Suprapubic skin (tissue), 4 donors: ENCODE data around the gene DIAPH2. TPM values are rescaled to one million over a fixed set of nuclear protein-coding genes. Genes with fewer than 3 reads are reported as not detected.

Experiments used
- DNase-seq, 2 donors: peaks; one replicate each; pipeline ENCODE4 v3.0.0-alpha.2; 2019; ENCODE audit warnings: low spot score in 2 of 2
- H3K27ac ChIP-seq: fragments of 200-600 bp; sonication (generic); one replicate; pipeline ENCODE4 v1.5.1; 2019
- H3K27me3 ChIP-seq: fragments of 200-600 bp; sonication (generic); one replicate; pipeline ENCODE4 v1.5.1; 2019
- H3K36me3 ChIP-seq: fragments of 200-600 bp; sonication (generic); one replicate; pipeline ENCODE4 v1.5.1; 2019
- H3K4me1 ChIP-seq: fragments of 200-600 bp; sonication (generic); one replicate; pipeline ENCODE4 v1.5.1; 2019
- H3K4me3 ChIP-seq: fragments of 200-600 bp; sonication (generic); one replicate; pipeline ENCODE4 v1.5.1; 2019; ENCODE audit warnings: mild to moderate bottlenecking
- H3K9me3 ChIP-seq: fragments of 200-600 bp; sonication (generic); one replicate; pipeline ENCODE4 v1.5.1; 2019
- CTCF ChIP-seq, 2 donors: fragments of 200-600 bp in 1 of 2; fragments of 450-650 bp in 1 of 2; sonication (generic) in 1 of 2; IDR thresholded peaks; one replicate each; pipeline ENCODE4 v1.5.1; 2016 to 2019; ENCODE audit warnings: antibody characterized with exemption in 2 of 2, mild to moderate bottlenecking in 1 of 2, moderate library complexity in 1 of 2
- EP300 ChIP-seq: sonication (generic); formaldehyde crosslinking; IDR thresholded peaks from one replicate; pipeline ENCODE4 v1.6.1; 2017; ENCODE audit warnings: antibody characterized with exemption
- POLR2A ChIP-seq, 2 donors: fragments of 450-650 bp; IDR thresholded peaks; one replicate each; pipeline ENCODE4 v1.6.1; 2017; ENCODE audit warnings: antibody characterized with exemption in 2 of 2, mild to moderate bottlenecking in 2 of 2, moderate library complexity in 2 of 2
- POLR2AphosphoS5 ChIP-seq, 3 donors: sonication (generic); formaldehyde crosslinking; IDR thresholded peaks; one replicate each; pipeline ENCODE4 v1.6.1; 2017; ENCODE audit warnings: antibody characterized with exemption in 3 of 3
- WGBS: methylation state at CpG from one replicate; pipeline ENCODE4 v1.1.5; 2018; 5-methylcytosine and 5-hydroxymethylcytosine counted together
- total RNA-seq, 4 donors: library from RNA; depleted of rRNA; stranded (reverse); fragments of >200 nt; gene quantifications; one replicate each; pipeline ENCODE4 v1.1.0, GENCODE V29; 2016

DIAPH2 gene
- total RNA-seq, 4 donors from 2014 or later, result 17.5 to 38.7 (median 18.6) TPM

GRCh38 chrX:97102938-97103337, 418.3 kb downstream of the DIAPH2 start:
- no peak for DNase-seq
- Histone ChIP-seq H3K4me1 (no peaks in the 10 kb centered on the region), H3K27ac (no peak overlapping the region), H3K36me3 (no peaks in the 10 kb centered on the region), H3K27me3 (no peaks in the 10 kb centered on the region), H3K9me3 (no peaks in the 10 kb centered on the region), H3K4me3 (no peak overlapping the region)
- TF ChIP-seq CTCF (IDR thresholded peaks at IDR 0.05) (no peak), POLR2AphosphoS5 (IDR thresholded peaks at IDR 0.05) (no peak), POLR2A (IDR thresholded peaks at IDR 0.05) (no peak), EP300 (no peak)

- no peaks in the 10 kb centered on the region for H3K36me3 ChIP-seq
- 68% methylated on average over 1 of the region's 1 CpG for WGBS
These were observed 425.1 kb downstream of the DIAPH2 start for GRCh38 chrX:97109730-97110129.

GRCh38 chrX:97117572-97117971, 432.9 kb downstream of the DIAPH2 start:
- TF ChIP-seq POLR2AphosphoS5 (IDR thresholded peaks at IDR 0.05) (no peak), EP300 (no peak), CTCF (IDR thresholded peaks at IDR 0.05) (no peak), POLR2A (IDR thresholded peaks at IDR 0.05) (no peak)
- Histone ChIP-seq H3K36me3 (peaks cover 3% of the 10 kb centered on the region), H3K9me3 (no peaks in the 10 kb centered on the region), H3K27me3 (no peaks in the 10 kb centered on the region), H3K27ac (no peak overlapping the region), H3K4me1 (no peaks in the 10 kb centered on the region), H3K4me3 (no peak overlapping the region)
- DNase-seq, result no peak

More at GRCh38 chrX:97109730-97110129, 425.1 kb downstream of the DIAPH2 start:
- H3K9me3 ChIP-seq, result no peaks in the 10 kb centered on the region
- no peak for DNase-seq
- H3K27me3 ChIP-seq, result no peaks in the 10 kb centered on the region
- no peaks in the 10 kb centered on the region for H3K4me1 ChIP-seq
- H3K4me3 ChIP-seq, result no peak overlapping the region
- no peak overlapping the region for H3K27ac ChIP-seq
- TF ChIP-seq POLR2AphosphoS5 (IDR thresholded peaks at IDR 0.05), result no peak
- TF ChIP-seq POLR2A (IDR thresholded peaks at IDR 0.05), result no peak
- TF ChIP-seq CTCF (IDR thresholded peaks at IDR 0.05), result no peak
- no peak for TF ChIP-seq EP300

GRCh38 chrX:97119474-97120109, 434.9 kb downstream of the DIAPH2 start:
- TF ChIP-seq POLR2A (IDR thresholded peaks at IDR 0.05) (no peak), POLR2AphosphoS5 (IDR thresholded peaks at IDR 0.05) (no peak), EP300 (no peak), CTCF (IDR thresholded peaks at IDR 0.05) (no peak)
- Histone ChIP-seq H3K36me3 (peaks cover 3% of the 10 kb centered on the region), H3K4me3 (no peak overlapping the region), H3K4me1 (no peaks in the 10 kb centered on the region), H3K9me3 (no peaks in the 10 kb centered on the region), H3K27ac (no peak overlapping the region), H3K27me3 (no peaks in the 10 kb centered on the region)
- no peak for DNase-seq
- 83% methylated on average over 7 of the region's 12 CpGs for WGBS

DNA sequence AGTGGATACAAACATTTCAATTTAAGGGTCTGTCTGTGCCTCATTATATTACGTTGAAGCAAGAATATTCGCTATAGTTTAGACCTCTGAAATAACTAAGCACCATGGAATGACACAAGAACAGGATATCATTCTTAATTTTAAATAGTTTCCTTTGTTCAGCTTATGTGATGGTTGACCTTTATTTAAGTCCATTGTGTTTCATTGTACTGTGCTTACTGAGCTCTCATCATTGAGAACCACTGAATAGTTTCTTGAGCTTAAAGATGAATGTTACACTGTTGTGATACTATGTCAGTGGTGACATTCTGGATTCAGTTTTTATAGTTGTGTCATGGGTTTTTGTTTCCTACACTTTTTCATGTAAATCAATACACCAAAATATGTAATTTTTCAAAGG, 438.4 kb downstream of the DIAPH2 start:
- TF ChIP-seq EP300 (no peak), CTCF (IDR thresholded peaks at IDR 0.05) (no peak), POLR2AphosphoS5 (IDR thresholded peaks at IDR 0.05) (no peak), POLR2A (IDR thresholded peaks at IDR 0.05) (no peak)
- H3K27me3 ChIP-seq, result no peaks in the 10 kb centered on the region

More for the DNA sequence above, 438.4 kb downstream of the DIAPH2 start:
- no peaks in the 10 kb centered on the region for H3K36me3 ChIP-seq
- H3K27ac ChIP-seq, result no peak overlapping the region
- no peaks in the 10 kb centered on the region for H3K9me3 ChIP-seq
- 82% methylated on average over 2 of the region's 2 CpGs for WGBS
- DNase-seq, result no peak
- no peak overlapping the region for H3K4me3 ChIP-seq
- no peaks in the 10 kb centered on the region for H3K4me1 ChIP-seq
